ENCODE data around the gene GPR142.

The GPR142 gene

DNA sequence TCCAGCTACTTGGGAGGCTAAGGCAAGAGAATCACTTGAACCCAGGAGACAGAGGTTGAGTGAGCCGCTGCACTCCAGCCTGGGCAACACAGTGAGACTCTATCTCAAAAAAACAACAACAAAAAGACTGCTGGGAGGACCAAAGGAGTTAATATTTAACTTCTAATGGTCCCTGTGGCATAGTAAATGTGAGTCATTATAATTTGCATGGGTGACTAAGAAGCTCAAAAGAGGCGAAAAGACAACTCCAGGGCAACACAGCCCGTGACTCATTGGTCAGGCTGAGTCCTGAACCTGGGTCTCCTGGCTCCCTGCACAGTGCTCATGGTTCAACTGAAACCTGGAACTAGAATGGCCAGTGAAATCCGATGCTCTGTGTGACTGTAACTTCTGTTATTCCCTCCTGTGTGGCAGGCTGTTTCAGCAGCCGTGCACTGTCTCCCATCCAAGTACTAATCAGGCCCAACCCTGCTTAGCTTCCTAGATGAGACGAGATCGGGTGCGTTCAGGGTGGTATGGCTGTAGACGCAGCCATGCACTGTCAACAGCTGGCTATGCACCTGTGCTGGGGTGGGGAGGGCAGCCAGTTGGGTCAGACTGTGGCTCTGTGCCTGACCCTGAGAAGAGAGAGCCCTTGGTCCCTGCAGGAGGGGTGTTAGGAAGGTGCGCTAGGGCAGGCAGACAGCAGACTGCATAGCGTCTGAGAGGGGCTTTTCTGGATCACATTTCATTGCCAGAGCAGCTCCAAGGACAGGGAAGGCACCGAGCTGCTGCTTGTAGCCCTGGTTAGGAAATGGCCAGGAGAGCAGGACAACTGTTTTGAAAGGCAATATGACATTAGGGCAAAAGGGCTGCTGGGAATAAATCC is 50.1 kb downstream of the GPR142 start:
- H3K4me3 ChIP-seq (ENCODE audit: low read depth, low read length): no peak overlapping the region

GRCh38 chr17:74419928-74420411 is 52.7 kb downstream of the GPR142 start:
- no peak overlapping the region for H3K4me3 ChIP-seq (ENCODE audit: low read depth, low read length)

All from iPS-11a (cell line).